Neural cell (in vitro differentiated cells): ENCODE results near the gene CUEDC1. TPM values are rescaled to one million over a fixed set of nuclear protein-coding genes. Genes with fewer than 3 reads are reported as not detected.

Experiments
- H2AFZ ChIP-seq: fragments of 200-600, 300-800 bp; sonication (generic), shearing (Covaris generic); 2 replicates; pipeline ENCODE4 v1.6.0; 2014; ENCODE audit warnings: low read depth, mild to moderate bottlenecking, antibody characterized with exemption, low read length, moderate library complexity
- H3F3A ChIP-seq: fragments of 200-600 bp; shearing (Covaris generic); 2 replicates; pipeline ENCODE4 v1.6.1; 2016; ENCODE audit warnings: mild to moderate bottlenecking, moderate library complexity, mixed read lengths, antibody characterized with exemption, low read length; ENCODE audit not compliant: insufficient read depth, poor library complexity, severe bottlenecking
- H3K27ac ChIP-seq: fragments of 200-600, 300-800 bp; sonication (generic), shearing (Covaris generic); 2 replicates; pipeline ENCODE4 v1.5.1; 2014; ENCODE audit warnings: mild to moderate bottlenecking, low read length, moderate library complexity
- H3K27me3 ChIP-seq: fragments of 300-800, 200-600 bp; sonication (generic), shearing (Covaris generic); 2 replicates; pipeline ENCODE4 v1.6.0; 2014; ENCODE audit warnings: mild to moderate bottlenecking, low read depth, low read length, moderate library complexity; ENCODE audit not compliant: insufficient read depth
- H3K36me3 ChIP-seq: fragments of 300-800, 200-600 bp; sonication (generic), shearing (Covaris generic); 2 replicates; pipeline ENCODE4 v1.5.1; 2014; ENCODE audit warnings: mild to moderate bottlenecking, antibody characterized with exemption, low read length, moderate library complexity; ENCODE audit not compliant: insufficient read depth
- H3K4me2 ChIP-seq: fragments of 300-800, 200-600 bp; sonication (generic), shearing (Covaris generic); 2 replicates; pipeline ENCODE4 v1.6.0; 2014; ENCODE audit warnings: mild to moderate bottlenecking, low read length
- H3K4me3 ChIP-seq: fragments of 300-800, 200-600 bp; sonication (generic), shearing (Covaris generic); 2 replicates; pipeline ENCODE4 v1.5.1; 2014; ENCODE audit warnings: mild to moderate bottlenecking, low read length, moderate library complexity
- H3K79me2 ChIP-seq: fragments of 200-600 bp; shearing (Covaris generic); replicated peaks from 2 replicates; pipeline ENCODE4 v1.6.0; 2014; ENCODE audit warnings: mild to moderate bottlenecking, low read length, moderate library complexity; ENCODE audit not compliant: insufficient read depth
- H3K9ac ChIP-seq: fragments of 300-800, 200-600 bp; sonication (generic), shearing (Covaris generic); 2 replicates; pipeline ENCODE4 v1.6.1; 2016; ENCODE audit warnings: mild to moderate bottlenecking, low read length, mixed read lengths
- H3K9me2 ChIP-seq: fragments of 200-600 bp; shearing (Covaris generic); 2 replicates; pipeline ENCODE4 v1.6.1; 2016; ENCODE audit warnings: mild to moderate bottlenecking, low read length, mixed read lengths; ENCODE audit not compliant: insufficient read depth
- H3K9me3 ChIP-seq: fragments of 200-600, 300-800 bp; sonication (generic), shearing (Covaris generic); 2 replicates; pipeline ENCODE4 v1.6.1; 2016; ENCODE audit warnings: mild to moderate bottlenecking, mixed run types, low read length, moderate library complexity, mixed read lengths
- H4K20me1 ChIP-seq: fragments of 200-600 bp; shearing (Covaris generic); 2 replicates; pipeline ENCODE4 v1.6.1; 2016; ENCODE audit warnings: mild to moderate bottlenecking, mixed run types; ENCODE audit not compliant: insufficient read depth
- EP300 ChIP-seq: fragments of 450-650 bp; conservative IDR thresholded peaks from 2 replicates; pipeline ENCODE4 v1.6.1; 2014; ENCODE audit warnings: antibody characterized with exemption, mild to moderate bottlenecking, moderate library complexity; ENCODE audit not compliant: poor library complexity, severe bottlenecking
- EZH2 ChIP-seq: fragments of 200-600, 300-800 bp; shearing (Covaris generic), sonication (generic); IDR thresholded peaks from 2 replicates; pipeline ENCODE4 v1.6.1; 2014; ENCODE audit warnings: antibody characterized with exemption, low read length, borderline replicate concordance, mild to moderate bottlenecking; ENCODE audit not compliant: insufficient read depth, poor library complexity, severe bottlenecking
- MXI1 ChIP-seq: fragments of 450-650 bp; conservative IDR thresholded peaks from 2 replicates; pipeline ENCODE4 v1.6.1; 2014; ENCODE audit warnings: antibody characterized with exemption, mild to moderate bottlenecking; ENCODE audit not compliant: poor library complexity, severe bottlenecking
- POLR2AphosphoS5 ChIP-seq: IDR thresholded peaks from 2 replicates; pipeline ENCODE4 v1.6.1; 2012
- RAD21 ChIP-seq: fragments of 450-650 bp; conservative IDR thresholded peaks from 2 replicates; pipeline ENCODE4 v1.6.1; 2014; ENCODE audit warnings: antibody characterized with exemption, mild to moderate bottlenecking, moderate library complexity
- SMC3 ChIP-seq: fragments of 450-650 bp; conservative IDR thresholded peaks from 2 replicates; pipeline ENCODE4 v1.6.1; 2014; ENCODE audit warnings: antibody characterized with exemption, mild to moderate bottlenecking, moderate library complexity; ENCODE audit not compliant: poor library complexity
- TAF1 ChIP-seq: IDR thresholded peaks from 2 replicates; pipeline ENCODE4 v1.6.1; 2012; ENCODE audit warnings: low read depth
- polyA plus RNA-seq: library from polyadenylated mRNA; depleted of rRNA; stranded (reverse); fragments of >200 nt; gene quantifications from 2 replicates; pipeline ENCODE4 v1.2.3, GENCODE V29; 2014
- TF ChIP-seq, protein P1 (sequence below): IDR thresholded peaks from 2 replicates; pipeline ENCODE4 v1.6.1; 2012; ENCODE audit warnings: borderline replicate concordance
- TF ChIP-seq, protein P2 (sequence below): fragments of 450-650 bp; IDR thresholded peaks from 2 replicates; pipeline ENCODE4 v1.5.1; 2014; ENCODE audit warnings: antibody characterized with exemption, mild to moderate bottlenecking, moderate library complexity; ENCODE audit not compliant: poor library complexity, severe bottlenecking

Gene CUEDC1
- polyA plus RNA-seq, 1 donor from 2014 or later = 27.0 TPM

GRCh38 chr17:57856792-57857620 is 98.2 kb downstream of the CUEDC1 start:
- Histone ChIP-seq H3K9me2 (no peaks in the 10 kb centered on the region), H3K9me3 (no peaks in the 10 kb centered on the region), H3K27ac (no peak overlapping the region), H3F3A (no peaks in the 10 kb centered on the region), H3K27me3 (peaks cover 13% of the 10 kb centered on the region), H4K20me1 (no peaks in the 10 kb centered on the region), H3K9ac (no peak overlapping the region), H3K4me3 (no peak overlapping the region), H3K4me2 (no peak overlapping the region), H3K36me3 (no peaks in the 10 kb centered on the region), H3K79me2 (no peaks in the 10 kb centered on the region), H2AFZ (no peak overlapping the region)
- TF ChIP-seq, protein P1, sequence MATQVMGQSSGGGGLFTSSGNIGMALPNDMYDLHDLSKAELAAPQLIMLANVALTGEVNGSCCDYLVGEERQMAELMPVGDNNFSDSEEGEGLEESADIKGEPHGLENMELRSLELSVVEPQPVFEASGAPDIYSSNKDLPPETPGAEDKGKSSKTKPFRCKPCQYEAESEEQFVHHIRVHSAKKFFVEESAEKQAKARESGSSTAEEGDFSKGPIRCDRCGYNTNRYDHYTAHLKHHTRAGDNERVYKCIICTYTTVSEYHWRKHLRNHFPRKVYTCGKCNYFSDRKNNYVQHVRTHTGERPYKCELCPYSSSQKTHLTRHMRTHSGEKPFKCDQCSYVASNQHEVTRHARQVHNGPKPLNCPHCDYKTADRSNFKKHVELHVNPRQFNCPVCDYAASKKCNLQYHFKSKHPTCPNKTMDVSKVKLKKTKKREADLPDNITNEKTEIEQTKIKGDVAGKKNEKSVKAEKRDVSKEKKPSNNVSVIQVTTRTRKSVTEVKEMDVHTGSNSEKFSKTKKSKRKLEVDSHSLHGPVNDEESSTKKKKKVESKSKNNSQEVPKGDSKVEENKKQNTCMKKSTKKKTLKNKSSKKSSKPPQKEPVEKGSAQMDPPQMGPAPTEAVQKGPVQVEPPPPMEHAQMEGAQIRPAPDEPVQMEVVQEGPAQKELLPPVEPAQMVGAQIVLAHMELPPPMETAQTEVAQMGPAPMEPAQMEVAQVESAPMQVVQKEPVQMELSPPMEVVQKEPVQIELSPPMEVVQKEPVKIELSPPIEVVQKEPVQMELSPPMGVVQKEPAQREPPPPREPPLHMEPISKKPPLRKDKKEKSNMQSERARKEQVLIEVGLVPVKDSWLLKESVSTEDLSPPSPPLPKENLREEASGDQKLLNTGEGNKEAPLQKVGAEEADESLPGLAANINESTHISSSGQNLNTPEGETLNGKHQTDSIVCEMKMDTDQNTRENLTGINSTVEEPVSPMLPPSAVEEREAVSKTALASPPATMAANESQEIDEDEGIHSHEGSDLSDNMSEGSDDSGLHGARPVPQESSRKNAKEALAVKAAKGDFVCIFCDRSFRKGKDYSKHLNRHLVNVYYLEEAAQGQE = no peak
- TF ChIP-seq TAF1 = no peak
- TF ChIP-seq MXI1 = no peak
- no peak for TF ChIP-seq EP300
- TF ChIP-seq, protein P2, sequence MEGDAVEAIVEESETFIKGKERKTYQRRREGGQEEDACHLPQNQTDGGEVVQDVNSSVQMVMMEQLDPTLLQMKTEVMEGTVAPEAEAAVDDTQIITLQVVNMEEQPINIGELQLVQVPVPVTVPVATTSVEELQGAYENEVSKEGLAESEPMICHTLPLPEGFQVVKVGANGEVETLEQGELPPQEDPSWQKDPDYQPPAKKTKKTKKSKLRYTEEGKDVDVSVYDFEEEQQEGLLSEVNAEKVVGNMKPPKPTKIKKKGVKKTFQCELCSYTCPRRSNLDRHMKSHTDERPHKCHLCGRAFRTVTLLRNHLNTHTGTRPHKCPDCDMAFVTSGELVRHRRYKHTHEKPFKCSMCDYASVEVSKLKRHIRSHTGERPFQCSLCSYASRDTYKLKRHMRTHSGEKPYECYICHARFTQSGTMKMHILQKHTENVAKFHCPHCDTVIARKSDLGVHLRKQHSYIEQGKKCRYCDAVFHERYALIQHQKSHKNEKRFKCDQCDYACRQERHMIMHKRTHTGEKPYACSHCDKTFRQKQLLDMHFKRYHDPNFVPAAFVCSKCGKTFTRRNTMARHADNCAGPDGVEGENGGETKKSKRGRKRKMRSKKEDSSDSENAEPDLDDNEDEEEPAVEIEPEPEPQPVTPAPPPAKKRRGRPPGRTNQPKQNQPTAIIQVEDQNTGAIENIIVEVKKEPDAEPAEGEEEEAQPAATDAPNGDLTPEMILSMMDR = no peak
- TF ChIP-seq SMC3 = no peak
- no peak for TF ChIP-seq EZH2
- no peak for TF ChIP-seq POLR2AphosphoS5
- no peak for TF ChIP-seq RAD21

DNA sequence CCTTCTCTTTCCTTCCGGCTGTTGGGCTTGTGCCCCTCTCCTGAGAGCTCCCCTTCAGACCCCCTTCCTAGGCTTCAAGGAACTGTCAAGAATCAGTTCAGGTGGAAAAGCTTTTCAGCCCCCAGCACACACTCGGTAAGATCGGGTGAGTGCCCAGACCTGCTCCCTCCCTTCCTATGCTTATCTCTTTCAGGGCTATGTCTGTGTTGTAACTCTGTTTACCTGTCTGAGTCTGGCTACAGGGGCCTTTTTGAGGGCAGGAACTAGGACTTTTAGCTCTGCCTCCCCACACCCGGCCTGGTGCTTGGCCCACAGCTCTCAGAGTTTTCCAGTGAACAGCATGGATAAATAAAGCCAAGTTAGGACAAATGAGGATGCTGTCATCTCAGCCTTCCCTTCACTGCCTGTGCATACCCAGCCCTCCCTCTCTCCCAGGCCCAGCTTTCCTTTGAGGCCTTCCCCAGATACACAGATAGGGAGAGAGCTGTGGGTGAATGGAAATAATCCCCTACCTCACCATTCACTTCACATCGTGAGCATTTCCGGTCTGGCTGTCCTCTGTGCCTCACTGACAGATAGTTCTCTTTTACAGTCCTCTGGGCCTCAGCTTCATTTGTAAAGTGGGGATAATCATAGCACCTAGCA is 99.7 kb downstream of the CUEDC1 start:
- Histone ChIP-seq H3K9me3 (no peaks in the 10 kb centered on the region), H2AFZ (no peak overlapping the region), H3K9me2 (no peaks in the 10 kb centered on the region), H3K4me3 (no peak overlapping the region), H3K36me3 (no peaks in the 10 kb centered on the region), H3K27ac (no peak overlapping the region), H3K4me2 (no peak overlapping the region), H4K20me1 (no peaks in the 10 kb centered on the region), H3F3A (no peaks in the 10 kb centered on the region), H3K27me3 (no peaks in the 10 kb centered on the region), H3K9ac (no peak overlapping the region), H3K79me2 (no peaks in the 10 kb centered on the region)
- TF ChIP-seq, protein P1 = no peak
- TF ChIP-seq SMC3 = no peak
- no peak for TF ChIP-seq TAF1
- TF ChIP-seq MXI1 = no peak
- no peak for TF ChIP-seq RAD21
- TF ChIP-seq POLR2AphosphoS5 = no peak
- TF ChIP-seq, protein P2 = no peak
- TF ChIP-seq EZH2 = no peak
- TF ChIP-seq EP300 = no peak
